GM21619 (cell line): Measurements from ENCODE around the gene STK32B.
"Not testable (repeated sequence)": the region's sequence is repeated elsewhere in the genome, so short reads cannot be mapped to it uniquely, and the experiment has no call there.

Experiments
- ATAC-seq: cut with Tn5 transposase; IDR thresholded peaks from one replicate; pipeline ENCODE4 v1.9.1; 2021; ENCODE audit not compliant: unreplicated experiment

Gene STK32B

DNA sequence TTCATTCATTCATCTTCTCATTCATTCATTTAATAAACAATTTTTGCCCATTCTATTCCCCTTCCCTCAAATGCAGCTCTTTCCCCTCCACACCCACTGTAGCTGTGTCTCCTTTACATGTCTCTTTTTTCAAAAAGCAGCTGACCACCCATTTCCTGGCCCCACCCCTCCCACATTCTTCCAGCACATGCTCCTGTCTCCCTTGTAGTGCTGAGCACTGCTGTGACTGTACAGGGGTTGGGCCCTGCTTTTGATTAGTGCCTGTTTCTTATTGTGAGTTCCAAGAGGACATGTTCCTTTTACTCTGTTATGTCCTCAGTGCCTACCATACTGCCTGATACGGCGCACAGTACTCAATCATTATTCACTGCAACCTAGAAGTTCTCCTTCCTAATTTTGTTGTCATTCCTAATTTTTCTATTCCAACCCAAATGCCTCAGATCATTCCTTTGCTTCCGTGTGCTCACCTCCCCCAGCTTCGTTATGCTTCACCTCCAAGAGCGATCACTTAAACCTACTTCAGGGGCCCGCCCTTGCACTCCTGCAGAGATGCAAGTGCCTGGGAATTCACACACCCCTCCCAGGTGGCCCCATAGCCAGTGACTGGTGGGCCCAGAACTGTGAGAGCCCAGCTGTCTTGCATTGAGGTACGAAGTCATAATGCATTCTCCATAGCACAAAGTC lies 152.2 kb downstream of the STK32B start:
- no peak for ATAC-seq

DNA sequence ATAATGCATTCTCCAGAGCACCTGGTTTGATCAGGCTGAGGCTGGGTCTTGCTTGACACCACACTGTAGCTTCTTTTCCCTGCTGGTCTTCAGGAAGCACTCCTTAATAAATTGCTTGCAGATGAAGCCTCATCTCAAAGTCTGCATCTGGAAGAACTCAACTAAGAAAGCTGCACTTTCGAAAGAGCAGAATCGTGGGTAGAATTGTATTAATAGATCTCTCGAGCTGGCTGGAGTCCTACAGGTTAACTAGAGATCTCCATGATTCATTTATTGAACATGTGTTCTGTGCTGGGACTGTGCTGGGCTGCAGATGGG lies 152.7 kb downstream of the STK32B start:
- no peak for ATAC-seq

DNA sequence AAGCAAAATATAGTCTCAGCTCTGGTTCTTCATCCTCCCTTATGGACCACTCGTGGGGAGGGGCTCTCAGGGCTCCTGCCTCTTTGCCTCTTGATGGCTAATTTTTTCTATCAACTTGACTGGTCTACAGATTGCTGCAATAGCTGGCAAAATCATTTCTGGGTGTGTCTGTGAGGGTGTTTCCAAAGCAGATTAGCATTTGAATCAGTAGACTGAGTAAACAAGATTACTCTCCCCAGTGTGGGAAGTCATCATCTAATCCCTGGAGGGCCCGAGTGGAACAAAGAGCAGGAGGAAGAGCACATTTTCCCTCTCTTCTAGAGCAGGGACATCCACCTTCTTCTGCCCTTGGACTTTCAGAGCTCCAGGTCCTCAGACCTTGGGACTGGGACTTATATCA lies 153.5 kb downstream of the STK32B start:
- ATAC-seq: no peak

DNA sequence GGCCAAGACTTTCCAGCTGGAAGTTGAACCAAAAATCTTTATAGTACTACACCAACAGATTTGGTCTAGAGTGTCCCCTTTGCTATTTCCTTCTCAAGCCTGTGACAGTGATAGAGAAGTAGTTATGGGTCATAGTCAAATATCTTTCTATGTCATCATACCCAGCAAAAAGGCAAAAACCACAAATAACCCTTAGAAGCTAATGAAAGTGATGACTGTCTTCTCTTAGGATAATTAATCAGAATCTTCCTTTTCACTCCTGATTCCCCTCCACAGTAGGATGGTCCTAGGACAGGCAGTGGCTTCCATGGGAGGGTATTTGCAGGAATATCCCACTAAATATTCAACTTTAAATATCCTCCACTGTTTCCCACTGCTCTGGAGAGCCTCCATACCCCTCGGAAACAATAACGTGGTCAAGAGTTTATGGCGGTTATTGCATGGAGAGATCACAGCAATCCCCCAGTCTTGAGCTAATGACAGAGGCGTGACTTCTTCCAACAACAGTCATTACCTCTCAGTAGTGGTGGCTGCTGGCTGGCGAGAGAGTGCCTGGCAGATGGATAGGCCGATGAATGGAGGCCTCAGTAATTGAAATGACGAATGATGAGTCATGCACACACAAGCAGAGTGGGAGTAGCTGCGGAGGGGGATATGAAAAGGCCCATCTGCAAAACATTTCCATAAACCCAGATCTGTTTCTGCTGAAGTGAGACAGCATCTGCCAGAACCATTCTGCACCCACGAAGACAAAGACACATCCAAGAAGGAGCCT lies 154.9 kb downstream of the STK32B start:
- no peak for ATAC-seq

DNA sequence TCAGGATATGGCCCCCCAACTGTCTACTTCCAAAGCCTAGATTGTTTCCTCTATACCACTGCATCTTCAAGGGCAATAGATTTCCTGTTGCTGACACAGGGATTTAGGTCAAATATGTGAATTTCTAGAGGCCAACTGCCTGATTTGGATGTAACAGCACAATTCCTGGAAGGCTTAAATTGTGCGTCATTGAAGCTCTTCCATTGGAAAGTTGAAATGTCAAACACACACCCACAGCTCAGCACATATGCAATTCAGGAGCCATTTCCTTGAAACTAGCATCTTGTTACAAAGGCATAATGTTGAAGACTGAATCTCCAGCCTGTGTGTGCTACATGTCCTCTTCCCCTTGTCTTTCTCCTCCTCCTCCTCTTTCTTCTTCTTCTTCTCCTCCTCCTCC lies 158.6 kb downstream of the STK32B start:
- ATAC-seq: no peak

DNA sequence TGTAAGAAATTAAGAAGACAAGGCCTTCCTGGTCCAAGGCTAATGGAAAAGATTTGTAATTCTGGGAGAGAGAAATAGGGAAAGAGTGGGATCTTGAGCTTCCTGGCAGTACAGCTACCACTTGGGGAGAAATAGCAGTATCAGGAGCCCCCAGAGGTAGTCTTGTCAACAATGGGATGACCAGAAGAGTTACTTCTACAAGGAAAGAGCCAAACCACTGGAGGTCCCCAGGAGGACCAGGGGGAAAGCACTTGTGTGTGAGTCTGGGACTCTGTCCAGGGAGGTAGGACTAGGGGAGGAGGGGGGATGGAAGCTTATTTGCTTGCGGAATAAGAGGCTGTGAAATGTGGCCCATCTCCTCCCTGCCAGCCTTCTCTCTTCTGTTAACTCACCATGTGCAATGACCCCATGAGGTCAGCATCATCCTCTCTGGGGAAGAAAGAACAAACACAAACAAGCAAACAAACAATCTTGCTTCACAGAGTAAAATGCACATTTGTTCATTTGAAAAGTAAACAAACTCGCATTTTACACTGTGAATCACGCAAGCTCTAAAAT lies 160.1 kb downstream of the STK32B start:
- no peak for ATAC-seq

DNA sequence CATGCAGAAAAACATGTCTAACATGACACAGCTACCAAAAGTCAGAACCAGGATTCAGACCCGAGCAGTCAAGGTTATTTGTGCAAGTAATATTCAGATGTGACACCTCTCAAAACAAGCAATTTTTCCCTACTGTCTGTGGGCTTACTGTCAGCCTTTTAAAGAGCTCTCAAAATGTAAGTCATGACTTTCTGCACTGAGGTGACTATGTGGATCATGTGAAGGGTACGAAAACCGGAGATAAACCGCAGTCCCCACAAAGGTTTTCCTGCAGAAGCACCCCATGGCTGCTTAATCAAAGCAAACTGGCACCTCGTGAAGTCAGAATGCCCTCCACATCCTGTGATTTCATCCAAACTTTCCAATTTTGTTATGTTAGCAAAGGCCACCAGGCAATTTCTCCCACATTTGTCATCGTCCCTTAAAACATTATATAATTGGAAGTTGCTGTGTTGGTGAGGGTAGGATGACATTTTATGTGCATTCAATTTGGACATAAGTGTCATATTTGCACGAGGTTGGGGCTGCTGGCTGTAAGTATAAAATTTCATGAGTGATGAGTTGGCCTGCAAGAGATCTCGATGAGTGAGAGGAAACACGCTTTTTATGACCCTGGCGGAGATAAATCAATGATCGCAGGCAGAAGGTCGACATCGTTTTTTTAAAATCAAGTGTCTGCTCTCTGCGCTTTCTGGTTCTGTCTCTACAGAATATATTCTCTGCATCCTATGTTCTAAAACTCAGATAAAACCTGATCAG lies 161.2 kb downstream of the STK32B start:
- ATAC-seq: no peak

DNA sequence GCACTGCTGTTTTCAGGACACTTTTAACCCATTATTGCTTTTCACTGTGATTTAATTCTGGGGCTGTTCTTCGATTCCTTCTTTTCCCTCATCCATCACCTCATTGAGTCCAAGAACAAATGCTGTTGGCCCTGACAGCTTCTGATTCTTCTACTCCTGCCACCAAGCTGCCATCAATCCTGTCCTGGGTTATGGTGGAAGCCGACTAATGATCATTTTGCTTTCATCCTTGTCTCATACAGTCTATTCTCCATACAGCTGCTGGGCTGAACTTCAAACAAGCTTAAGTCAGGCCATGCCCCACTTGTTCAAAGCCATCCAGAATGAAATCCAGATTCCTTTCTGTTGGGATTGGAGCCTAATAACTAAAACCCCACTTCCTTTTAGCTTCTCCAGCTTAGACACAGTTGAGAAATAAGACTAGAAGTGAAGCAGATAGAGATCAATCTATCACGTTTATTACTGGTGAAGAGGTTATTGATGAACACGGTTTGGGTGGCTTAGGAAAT lies 161.9 kb downstream of the STK32B start:
- no peak for ATAC-seq

DNA sequence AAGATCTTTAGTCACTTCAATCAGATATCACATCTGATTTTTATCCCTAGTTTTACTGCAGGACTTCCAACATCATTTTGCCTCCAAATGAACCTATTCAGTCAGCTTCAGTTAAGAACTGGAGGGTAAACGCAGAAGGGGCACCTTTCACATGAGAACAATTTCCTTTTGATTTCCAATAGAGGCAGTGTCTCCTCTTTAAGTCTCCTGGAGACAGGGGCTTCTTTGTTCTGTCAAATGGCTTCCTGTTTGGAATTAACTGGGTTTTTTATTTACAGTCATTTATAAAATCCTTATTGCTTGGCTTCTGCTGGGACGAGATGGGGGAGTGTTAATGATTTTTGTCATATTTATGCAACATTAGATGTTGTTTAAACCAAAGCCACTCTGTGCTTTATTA lies 164.0 kb downstream of the STK32B start:
- ATAC-seq: no peak

DNA sequence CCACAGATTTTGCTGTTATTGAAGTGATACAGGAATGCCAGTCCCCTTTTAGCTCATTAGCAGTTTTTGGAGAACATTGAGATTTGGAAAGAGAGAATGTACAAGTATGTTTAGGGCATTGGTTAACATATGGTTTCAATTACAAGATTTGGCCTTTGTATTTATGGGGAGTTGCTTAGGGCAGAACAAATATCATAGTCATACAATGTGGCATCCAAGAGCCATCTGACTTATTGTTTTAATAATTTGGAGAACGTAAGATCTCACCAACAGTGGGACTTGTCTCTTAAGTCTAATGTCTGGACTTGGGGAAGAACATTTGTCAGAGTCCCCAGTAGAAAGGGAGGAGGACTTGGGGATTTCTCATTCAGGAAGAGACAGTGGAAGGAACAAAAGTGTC lies 166.1 kb downstream of the STK32B start:
- no peak for ATAC-seq

DNA sequence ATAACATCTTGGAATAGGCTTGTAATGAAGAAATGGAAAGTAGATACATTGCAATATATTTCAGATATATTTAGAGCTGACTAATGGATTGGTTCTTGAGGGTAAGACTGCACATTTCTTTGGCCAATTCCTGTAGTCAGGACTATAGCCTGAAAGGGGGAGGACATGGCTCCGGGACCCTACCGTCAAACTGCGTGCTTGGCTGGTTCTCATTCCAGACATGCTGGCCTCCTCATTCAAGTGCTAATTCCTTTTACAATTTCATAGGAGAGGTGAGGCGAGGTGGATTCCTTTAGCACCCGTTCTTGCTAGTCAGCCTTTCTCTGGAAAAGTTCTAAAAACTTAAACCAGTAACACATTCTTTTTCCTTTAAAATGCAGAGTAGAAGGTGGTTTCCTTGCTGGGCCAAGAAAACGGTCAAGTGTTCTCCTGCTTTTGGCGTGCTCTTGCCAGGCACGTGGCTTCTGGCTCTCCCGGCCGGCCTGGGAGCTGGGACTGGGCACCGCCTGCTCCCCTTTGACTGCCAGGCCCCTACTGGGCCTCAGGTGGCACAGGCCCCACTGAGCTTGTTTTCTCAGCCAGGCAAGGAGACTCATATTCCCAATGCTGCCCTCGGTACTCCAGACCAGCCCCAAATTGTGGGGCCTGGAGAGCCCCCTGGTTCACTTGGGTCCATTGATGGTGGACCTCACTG lies 167.2 kb downstream of the STK32B start:
- ATAC-seq: no peak

DNA sequence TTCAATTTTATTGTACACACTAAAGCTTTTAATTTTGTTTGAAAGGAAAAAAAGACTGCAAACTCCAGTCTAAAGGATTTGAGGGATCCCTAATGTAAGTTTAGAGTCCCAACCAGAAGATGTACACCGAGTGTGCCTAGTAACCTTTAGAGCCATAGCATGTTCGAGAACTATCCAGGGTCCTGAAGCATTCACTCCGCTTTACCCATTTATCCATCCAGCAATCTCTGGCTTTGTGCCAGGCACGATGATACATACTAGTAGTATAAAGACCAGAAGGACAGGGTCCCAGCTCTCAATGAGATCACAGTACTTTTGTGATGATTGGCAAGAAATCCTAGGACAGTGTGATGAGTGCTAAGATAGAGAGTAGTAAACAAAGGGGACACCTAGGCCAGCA lies 168.7 kb downstream of the STK32B start:
- no peak for ATAC-seq

DNA sequence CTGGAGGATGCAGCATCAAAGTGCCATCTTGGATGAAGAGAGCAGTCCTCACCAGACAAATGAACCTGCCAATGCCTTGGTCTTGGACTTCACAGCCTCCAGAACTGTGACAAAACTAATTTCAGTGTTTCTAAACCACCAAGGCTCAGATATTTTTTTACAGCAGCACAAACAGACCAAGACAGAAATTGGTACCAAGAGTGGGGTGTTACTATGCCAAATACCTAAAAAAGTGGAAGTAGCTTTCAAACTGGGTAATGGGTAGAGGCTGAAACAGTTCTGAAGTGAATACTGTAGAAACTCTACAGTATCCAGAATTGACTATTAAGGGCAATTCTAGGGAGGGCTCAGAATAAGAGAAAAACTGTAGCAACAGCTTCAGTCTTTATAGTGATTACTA lies 170.8 kb downstream of the STK32B start:
- no peak for ATAC-seq

DNA sequence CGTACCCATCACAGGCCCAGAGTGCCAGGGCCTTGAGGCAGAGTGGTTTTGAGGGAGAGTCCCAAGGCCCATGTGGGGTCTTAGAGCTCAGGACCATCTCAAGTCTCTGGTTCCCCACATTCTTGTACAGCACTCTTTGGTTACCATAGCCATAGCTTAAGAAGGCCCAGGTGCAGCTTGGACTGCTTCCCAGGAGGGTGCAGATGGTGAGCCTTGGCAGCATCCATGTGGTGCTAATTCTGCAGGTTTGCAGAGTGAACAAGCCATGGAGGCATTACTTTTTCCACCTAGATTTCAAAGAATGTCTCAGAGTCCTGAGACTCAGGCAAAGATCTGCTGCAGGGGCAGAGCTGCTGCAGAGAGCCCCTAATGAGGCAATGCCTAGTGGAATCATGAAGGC lies 171.7 kb downstream of the STK32B start:
- no peak for ATAC-seq

DNA sequence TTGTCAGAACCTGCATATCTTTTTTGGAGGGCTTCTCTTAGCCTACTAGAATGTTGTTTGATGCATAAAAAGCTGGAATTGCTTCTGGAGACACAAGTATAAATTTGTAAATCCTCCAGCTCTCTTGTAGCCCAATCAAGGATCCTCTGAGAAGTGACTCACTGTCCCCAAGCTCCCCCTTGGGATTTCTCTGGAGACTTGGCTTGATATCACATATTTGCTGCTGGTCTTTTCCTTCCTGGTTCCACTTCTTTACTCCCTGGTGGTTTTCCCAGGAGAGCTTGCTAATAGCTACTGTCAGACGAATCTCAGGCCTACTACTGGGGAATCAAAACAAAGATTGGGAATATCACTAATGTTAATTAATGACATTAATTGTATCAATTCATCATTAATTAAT lies 173.1 kb downstream of the STK32B start:
- ATAC-seq: no peak

DNA sequence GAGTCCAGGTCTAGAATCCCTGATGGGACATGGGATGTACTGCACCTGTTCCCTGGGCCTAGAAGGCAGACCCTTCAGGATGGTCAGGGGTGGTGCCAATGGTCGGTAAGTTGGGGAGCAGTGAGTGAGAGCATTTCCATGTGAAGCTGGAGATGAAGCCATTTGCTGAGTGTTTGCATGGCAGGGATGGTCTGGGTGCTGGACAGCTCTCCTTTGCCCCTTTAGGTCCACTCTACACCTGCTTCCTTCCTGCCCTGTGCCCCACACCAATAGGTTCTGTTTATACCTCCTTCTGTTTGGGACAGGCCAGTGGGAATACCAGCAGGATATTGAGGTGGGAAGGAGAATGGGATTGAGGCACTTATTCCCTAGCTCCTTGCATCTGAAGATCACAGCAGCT lies 181.3 kb downstream of the STK32B start:
- no peak for ATAC-seq

DNA sequence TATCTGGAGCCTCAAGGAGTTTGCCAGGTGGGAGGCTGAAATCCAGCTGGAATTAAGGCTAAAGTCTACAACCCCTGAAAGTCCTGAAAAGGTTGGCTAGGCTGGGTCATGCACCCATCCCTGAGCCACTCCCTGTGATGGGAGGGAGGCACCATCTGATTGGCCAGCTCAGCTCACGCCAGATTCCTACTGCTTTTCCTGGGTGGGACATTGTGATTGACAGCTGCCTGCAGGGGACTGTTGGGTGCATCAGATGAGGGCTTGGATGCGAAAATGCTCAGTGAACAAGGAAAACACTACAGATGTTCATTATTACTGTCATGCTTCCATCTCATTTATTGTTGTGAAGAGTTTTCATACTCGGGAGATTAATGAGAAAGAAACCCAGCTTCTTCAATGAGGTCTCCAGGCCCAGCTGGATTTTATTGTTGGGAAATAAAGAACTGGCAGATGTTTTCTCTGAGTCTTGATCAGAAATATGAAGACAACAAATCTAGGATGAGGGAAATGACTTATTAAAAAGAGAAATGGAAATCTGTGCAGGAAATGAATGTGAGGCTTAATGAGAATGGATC lies 185.9 kb downstream of the STK32B start:
- no peak for ATAC-seq

DNA sequence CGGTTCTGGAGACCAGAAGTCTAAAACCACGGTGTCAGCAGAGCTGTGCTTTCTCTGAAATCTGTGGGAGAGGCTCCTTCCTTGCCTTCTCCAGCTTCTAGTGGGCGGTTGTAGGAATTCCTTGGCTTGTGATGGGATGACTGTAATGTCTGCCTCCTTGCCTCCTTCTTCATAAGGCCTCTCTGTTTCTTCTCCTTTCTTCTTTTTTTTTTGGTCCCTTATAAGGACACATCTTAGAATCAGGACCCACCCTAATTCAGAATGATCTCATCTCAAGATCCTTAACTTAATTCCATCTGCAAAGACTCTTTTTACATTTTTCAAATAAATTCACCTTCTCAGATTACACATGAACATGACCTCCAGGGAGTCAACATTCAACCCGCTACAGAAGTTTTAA lies 186.9 kb downstream of the STK32B start:
- no peak for ATAC-seq

DNA sequence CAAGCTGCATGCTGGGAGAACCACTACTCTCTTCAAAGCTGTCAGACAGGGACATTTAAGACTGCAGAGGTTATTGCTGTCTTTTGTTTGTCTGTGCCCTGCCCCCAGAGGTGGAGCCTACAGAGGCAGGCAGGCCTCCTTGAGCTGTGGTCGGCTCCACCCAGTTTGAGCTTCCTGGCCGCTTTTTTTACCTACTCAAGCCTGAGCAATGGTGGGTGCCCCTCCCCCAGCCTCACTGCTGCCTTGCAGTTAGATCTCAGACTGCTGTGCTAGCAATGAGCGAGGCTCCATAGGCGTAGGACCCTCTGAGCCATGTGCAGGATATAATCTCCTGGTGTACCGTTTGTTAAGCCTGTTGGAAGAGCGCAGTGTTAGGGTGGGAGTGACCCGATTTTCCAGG lies 195.8 kb downstream of the STK32B start:
- not testable (repeated sequence) for ATAC-seq

DNA sequence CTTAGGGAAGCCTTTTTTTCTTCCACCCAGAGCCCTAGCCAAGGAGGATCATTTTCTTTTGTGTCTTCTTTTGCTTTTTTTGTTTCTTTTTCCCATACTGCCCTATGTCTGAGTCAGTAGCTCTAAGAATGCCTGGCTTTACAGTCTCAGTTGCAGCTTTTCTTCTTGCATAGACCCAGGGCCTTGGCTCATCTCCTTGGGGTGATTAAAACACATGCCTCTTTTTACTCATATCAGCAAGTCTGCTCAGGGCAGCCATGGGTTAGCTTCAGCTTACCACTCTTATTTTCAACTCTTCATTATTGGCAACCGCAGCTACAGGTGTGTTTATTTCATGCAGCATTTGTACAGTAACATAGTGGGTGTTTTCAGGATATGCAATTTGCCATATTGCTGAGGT lies 196.5 kb downstream of the STK32B start:
- ATAC-seq: no peak

DNA sequence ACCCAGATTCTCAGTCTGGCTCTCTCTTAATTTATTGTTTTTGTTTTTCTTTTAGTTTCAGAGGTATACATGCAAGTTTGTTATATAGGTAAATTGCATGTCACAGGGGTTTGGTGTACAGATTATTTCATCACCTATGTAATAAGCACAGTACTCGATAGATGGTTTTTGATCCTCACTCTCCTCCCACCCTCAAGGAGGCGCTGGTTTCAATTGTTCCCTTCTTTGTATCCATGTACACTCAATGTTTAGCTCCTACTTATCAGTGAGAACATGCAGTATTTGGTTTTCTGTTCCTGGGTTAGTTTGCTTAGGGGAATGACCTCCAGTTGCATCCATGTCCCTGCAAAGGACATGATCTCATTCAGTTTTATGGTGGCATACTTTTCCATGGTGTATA lies 198.4 kb downstream of the STK32B start:
- no peak for ATAC-seq
